ENCODE measurements around the gene CREB3L4.

CREB3L4 gene

GRCh38 chr1:153963030-153963849 lies 4.5 kb upstream of the CREB3L4 start, which contains the start of gene SLC39A1 (continued):
- TF ChIP-seq ZNF639 (tag by site-specific recombination; IDR thresholded peaks at IDR 0.05) = no peak
- TF ChIP-seq ZNF513 (tag by site-specific recombination; IDR thresholded peaks at IDR 0.05) = no peak
- TF ChIP-seq, protein P1, sequence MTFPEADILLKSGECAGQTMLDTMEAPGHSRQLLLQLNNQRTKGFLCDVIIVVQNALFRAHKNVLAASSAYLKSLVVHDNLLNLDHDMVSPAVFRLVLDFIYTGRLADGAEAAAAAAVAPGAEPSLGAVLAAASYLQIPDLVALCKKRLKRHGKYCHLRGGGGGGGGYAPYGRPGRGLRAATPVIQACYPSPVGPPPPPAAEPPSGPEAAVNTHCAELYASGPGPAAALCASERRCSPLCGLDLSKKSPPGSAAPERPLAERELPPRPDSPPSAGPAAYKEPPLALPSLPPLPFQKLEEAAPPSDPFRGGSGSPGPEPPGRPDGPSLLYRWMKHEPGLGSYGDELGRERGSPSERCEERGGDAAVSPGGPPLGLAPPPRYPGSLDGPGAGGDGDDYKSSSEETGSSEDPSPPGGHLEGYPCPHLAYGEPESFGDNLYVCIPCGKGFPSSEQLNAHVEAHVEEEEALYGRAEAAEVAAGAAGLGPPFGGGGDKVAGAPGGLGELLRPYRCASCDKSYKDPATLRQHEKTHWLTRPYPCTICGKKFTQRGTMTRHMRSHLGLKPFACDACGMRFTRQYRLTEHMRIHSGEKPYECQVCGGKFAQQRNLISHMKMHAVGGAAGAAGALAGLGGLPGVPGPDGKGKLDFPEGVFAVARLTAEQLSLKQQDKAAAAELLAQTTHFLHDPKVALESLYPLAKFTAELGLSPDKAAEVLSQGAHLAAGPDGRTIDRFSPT (tag by site-specific recombination; IDR thresholded peaks at IDR 0.05) = no peak
- no peak for TF ChIP-seq ZNF529 (tag by site-specific recombination; IDR thresholded peaks at IDR 0.05; ENCODE audit: insufficient replicate concordance)
- no peak for TF ChIP-seq RBAK (tag by site-specific recombination; IDR thresholded peaks at IDR 0.05)
- no peak for TF ChIP-seq ZNF133 (tag by site-specific recombination; IDR thresholded peaks at IDR 0.05)
- 0 out of 2 replicates have a peak, but pooled peaks have one; percentile 31 for TF ChIP-seq ZNF2 (tag by site-specific recombination; IDR thresholded peaks at IDR 0.05)
- TF ChIP-seq ZFP69B (tag by site-specific recombination; IDR thresholded peaks at IDR 0.05) = no peak
- no peak for TF ChIP-seq ZNF777 (tag by site-specific recombination; IDR thresholded peaks at IDR 0.05; ENCODE audit: borderline replicate concordance)
- no peak for TF ChIP-seq ZNF549 (tag by site-specific recombination; IDR thresholded peaks at IDR 0.05)
- no peak for TF ChIP-seq ZBTB10 (tag by site-specific recombination; IDR thresholded peaks at IDR 0.05)
- TF ChIP-seq ZBTB20 (tag by site-specific recombination; IDR thresholded peaks at IDR 0.05) = peak; percentile 96
- peak; percentile 80 for TF ChIP-seq ZXDB (tag by site-specific recombination; IDR thresholded peaks at IDR 0.05)
- no peak for TF ChIP-seq ZNF112 (tag by site-specific recombination; IDR thresholded peaks at IDR 0.05)
- no peak for TF ChIP-seq MZF1 (tag by site-specific recombination; IDR thresholded peaks at IDR 0.05; ENCODE audit: borderline replicate concordance)
- TF ChIP-seq ZNF266 (tag by site-specific recombination; IDR thresholded peaks at IDR 0.05; ENCODE audit: low read depth) = no peak
- peak; percentile 95 for TF ChIP-seq SP2 (tag by site-specific recombination; IDR thresholded peaks at IDR 0.05)
- TF ChIP-seq GLI4 (tag by site-specific recombination; IDR thresholded peaks at IDR 0.05) = no peak
- no peak for TF ChIP-seq ZNF362 (tag by site-specific recombination; IDR thresholded peaks at IDR 0.05)
- TF ChIP-seq ZNF202 (tag by site-specific recombination; IDR thresholded peaks at IDR 0.05; ENCODE audit: borderline replicate concordance) = no peak
- TF ChIP-seq ZFHX2 (tag by site-specific recombination; conservative IDR thresholded peaks at IDR 0.05) = no peak; the same call in 1 of the 2 replicates
- no peak for TF ChIP-seq WT1 (tag by site-specific recombination; IDR thresholded peaks at IDR 0.05)
- no peak for TF ChIP-seq ZNF211 (tag by site-specific recombination; IDR thresholded peaks at IDR 0.05; ENCODE audit: low read depth)
- peak; percentile 99 for TF ChIP-seq ZNF121 (tag by site-specific recombination; IDR thresholded peaks at IDR 0.05)
- TF ChIP-seq ZNF677 (tag by site-specific recombination; IDR thresholded peaks at IDR 0.05) = no peak
- TF ChIP-seq, protein P2, sequence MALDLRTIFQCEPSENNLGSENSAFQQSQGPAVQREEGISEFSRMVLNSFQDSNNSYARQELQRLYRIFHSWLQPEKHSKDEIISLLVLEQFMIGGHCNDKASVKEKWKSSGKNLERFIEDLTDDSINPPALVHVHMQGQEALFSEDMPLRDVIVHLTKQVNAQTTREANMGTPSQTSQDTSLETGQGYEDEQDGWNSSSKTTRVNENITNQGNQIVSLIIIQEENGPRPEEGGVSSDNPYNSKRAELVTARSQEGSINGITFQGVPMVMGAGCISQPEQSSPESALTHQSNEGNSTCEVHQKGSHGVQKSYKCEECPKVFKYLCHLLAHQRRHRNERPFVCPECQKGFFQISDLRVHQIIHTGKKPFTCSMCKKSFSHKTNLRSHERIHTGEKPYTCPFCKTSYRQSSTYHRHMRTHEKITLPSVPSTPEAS (tag by site-specific recombination; IDR thresholded peaks at IDR 0.05) = peak; percentile 14; the same call in 1 of the 2 replicates
- TF ChIP-seq ZNF19 (tag by site-specific recombination; IDR thresholded peaks at IDR 0.05; ENCODE audit: low read depth) = no peak
- TF ChIP-seq ZNF555 (tag by site-specific recombination; conservative IDR thresholded peaks at IDR 0.05) = no peak
- TF ChIP-seq SETDB1 (IDR thresholded peaks at IDR 0.05; ENCODE audit: insufficient read length, low read length) = no peak
- TF ChIP-seq ZNF302 (tag by site-specific recombination; IDR thresholded peaks at IDR 0.05; ENCODE audit: low read depth) = no peak
- TF ChIP-seq OVOL3 (tag by site-specific recombination; IDR thresholded peaks at IDR 0.05) = no peak

All from HEK293 (cell line).